Upper lobe of left lung (tissue), 6 donors: ENCODE measurements around the gene NEB. TPM values are rescaled to one million over a fixed set of nuclear protein-coding genes. Genes with fewer than 3 reads are reported as not detected.
"Not testable (repeated sequence)": the region's sequence is repeated elsewhere in the genome, so short reads cannot be mapped to it uniquely, and the experiment has no call there.

ENCODE experiments used
- ATAC-seq, 2 donors: fragments of 200-7000 bp; cut with Tn5 transposase; one replicate each; pipeline ENCODE4 v1.9.1; 2022; ENCODE audit warnings: mild to moderate bottlenecking in 2 of 2, moderate library complexity in 2 of 2; ENCODE audit not compliant: low FRiP score in 2 of 2
- DNase-seq, 2 donors: peaks; one replicate each; pipeline ENCODE4 v3.0.0-alpha.2; 2019 to 2020
- H3K27ac ChIP-seq, 4 donors: fragments of 200-600 bp; sonication (generic); one replicate each; pipeline ENCODE4 v1.5.1; 2016 to 2019
- H3K27me3 ChIP-seq, 4 donors: fragments of 200-600 bp; sonication (generic); one replicate each; pipeline ENCODE4 v1.5.1; 2017 to 2019
- H3K36me3 ChIP-seq, 4 donors: fragments of 200-600 bp; sonication (generic); one replicate each; pipeline ENCODE4 v1.5.1; 2016 to 2019
- H3K4me1 ChIP-seq, 4 donors: fragments of 200-600 bp; sonication (generic); one replicate each; pipeline ENCODE4 v1.5.1; 2018 to 2019
- H3K4me3 ChIP-seq, 4 donors: fragments of 200-600 bp; sonication (generic); one replicate each; pipeline ENCODE4 v1.5.1; 2017 to 2019; ENCODE audit warnings: mild to moderate bottlenecking in 2 of 4, moderate library complexity in 1 of 4
- H3K9me3 ChIP-seq, 4 donors: fragments of 200-600 bp; sonication (generic); one replicate each; pipeline ENCODE4 v1.5.1; 2018 to 2019
- EP300 ChIP-seq, 4 donors: sonication (generic); formaldehyde crosslinking; IDR thresholded peaks; one replicate each; pipeline ENCODE4 v1.5.1; 2017; ENCODE audit warnings: antibody characterized with exemption in 4 of 4, control low read depth in 2 of 4
- POLR2A ChIP-seq, 4 donors: fragments of 450-650 bp; IDR thresholded peaks; one replicate each; pipeline ENCODE4 v1.5.1; 2016 to 2017; ENCODE audit warnings: antibody characterized with exemption in 4 of 4, mild to moderate bottlenecking in 2 of 4
- POLR2AphosphoS5 ChIP-seq, 2 donors: sonication (generic); formaldehyde crosslinking; IDR thresholded peaks; one replicate each; pipeline ENCODE4 v1.5.1; 2017; ENCODE audit warnings: antibody characterized with exemption in 2 of 2
- WGBS, 2 donors: methylation state at CpG; one replicate each; pipeline ENCODE4 v1.1.5; 2017 to 2018; 5-methylcytosine and 5-hydroxymethylcytosine counted together
- total RNA-seq, 6 donors: library from RNA; depleted of rRNA in 4 of 6; stranded (reverse); fragments of >200 nt in 4 of 6; gene quantifications; one replicate each; pipeline versions ENCODE4 v1.1.0 to v1.2.1, GENCODE V29; 2016 to 2021
- TF ChIP-seq, protein P1 (sequence below), 6 experiments: fragments of 450-650 bp in 4 of 6; fragments of 200-600 bp in 2 of 6; sonication (generic) in 2 of 6; IDR thresholded peaks; one replicate each; pipeline ENCODE4 v1.5.1; 2016 to 2019; ENCODE audit warnings: antibody characterized with exemption in 6 of 6
- donor health status: DM: no; HTN: no; CAD: no; lungs with moderate emphysema.
- donor health status: DM: no; HTN: yes; CAD: no; lungs with severe emphysema.

NEB gene
- total RNA-seq, 6 donors from 2014 or later = 0.31 to 6.3 (median 2.0) TPM

DNA sequence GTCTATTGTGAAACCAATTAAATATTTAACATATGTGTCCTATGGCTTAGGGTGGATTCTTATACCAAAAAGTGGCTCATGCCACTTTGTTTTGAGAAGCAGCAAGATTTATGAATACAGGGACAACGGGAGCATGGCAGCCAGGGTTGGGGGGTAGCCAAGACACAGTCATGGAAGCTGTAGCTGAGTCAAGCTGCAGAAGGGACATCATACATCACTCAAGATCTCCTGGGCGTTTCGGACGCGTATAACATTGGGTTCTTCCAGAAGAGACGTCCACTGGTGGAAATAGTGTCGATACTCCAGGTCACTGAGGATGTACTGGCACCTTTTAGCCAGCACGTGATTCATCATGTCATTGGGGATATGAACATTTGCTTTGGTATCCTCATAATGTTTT, 171.9 kb downstream of the NEB start:
- no peak for ATAC-seq
- no peaks in the 10 kb centered on the region for H3K4me1 ChIP-seq
- 90 to 92% methylated on average over 8 of the region's 8 CpGs for WGBS, 2 donors

DNA sequence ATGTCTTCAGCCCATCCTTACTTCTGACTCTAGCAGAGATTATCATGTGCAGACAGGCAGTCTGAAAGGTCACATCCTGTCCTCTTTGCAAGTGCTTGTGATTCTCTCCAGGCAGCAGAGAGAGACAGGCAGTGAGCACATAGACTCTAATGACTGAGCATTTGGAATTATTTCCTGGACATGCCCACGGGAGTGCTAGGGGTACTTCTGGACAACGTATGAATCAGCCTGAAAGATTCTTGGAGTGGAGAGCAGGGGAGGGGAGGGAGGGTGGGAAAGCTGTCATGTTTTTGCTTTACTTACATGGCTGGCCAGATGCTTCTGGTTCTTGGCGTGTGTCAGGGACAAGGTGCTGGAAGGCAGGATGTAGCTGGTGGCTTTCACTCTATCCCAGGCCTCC, 174.0 kb downstream of the NEB start:
- no peaks in the 10 kb centered on the region for H3K36me3 ChIP-seq
- DNase-seq (no peak), ATAC-seq (peak; percentile 53 to 70)
- no peak overlapping the region for H3K27ac ChIP-seq
- TF ChIP-seq EP300 (IDR thresholded peaks at IDR 0.05) = peak in 1 of 4 donors; percentile 6
- TF ChIP-seq, protein P1, sequence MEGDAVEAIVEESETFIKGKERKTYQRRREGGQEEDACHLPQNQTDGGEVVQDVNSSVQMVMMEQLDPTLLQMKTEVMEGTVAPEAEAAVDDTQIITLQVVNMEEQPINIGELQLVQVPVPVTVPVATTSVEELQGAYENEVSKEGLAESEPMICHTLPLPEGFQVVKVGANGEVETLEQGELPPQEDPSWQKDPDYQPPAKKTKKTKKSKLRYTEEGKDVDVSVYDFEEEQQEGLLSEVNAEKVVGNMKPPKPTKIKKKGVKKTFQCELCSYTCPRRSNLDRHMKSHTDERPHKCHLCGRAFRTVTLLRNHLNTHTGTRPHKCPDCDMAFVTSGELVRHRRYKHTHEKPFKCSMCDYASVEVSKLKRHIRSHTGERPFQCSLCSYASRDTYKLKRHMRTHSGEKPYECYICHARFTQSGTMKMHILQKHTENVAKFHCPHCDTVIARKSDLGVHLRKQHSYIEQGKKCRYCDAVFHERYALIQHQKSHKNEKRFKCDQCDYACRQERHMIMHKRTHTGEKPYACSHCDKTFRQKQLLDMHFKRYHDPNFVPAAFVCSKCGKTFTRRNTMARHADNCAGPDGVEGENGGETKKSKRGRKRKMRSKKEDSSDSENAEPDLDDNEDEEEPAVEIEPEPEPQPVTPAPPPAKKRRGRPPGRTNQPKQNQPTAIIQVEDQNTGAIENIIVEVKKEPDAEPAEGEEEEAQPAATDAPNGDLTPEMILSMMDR (IDR thresholded peaks at IDR 0.05) = no peak
- TF ChIP-seq POLR2AphosphoS5 (IDR thresholded peaks at IDR 0.05) = no peak
- no peak overlapping the region for H3K4me3 ChIP-seq
- 34 to 44% methylated on average over 1 to 3 of the region's 3 CpGs for WGBS, 2 donors
- no peaks in the 10 kb centered on the region for H3K4me1 ChIP-seq
- H3K27me3 ChIP-seq = no peaks in the 10 kb centered on the region
- no peaks in the 10 kb centered on the region for H3K9me3 ChIP-seq

More for the DNA sequence above, 171.9 kb downstream of the NEB start:
- no peak overlapping the region for H3K4me3 ChIP-seq
- no peaks in the 10 kb centered on the region for H3K9me3 ChIP-seq
- H3K27me3 ChIP-seq = no peaks in the 10 kb centered on the region
- TF ChIP-seq EP300 (IDR thresholded peaks at IDR 0.05) (no peak), POLR2A (IDR thresholded peaks at IDR 0.05) (no peak), POLR2AphosphoS5 (IDR thresholded peaks at IDR 0.05) (no peak)
- TF ChIP-seq, protein P1 (IDR thresholded peaks at IDR 0.05) = no peak
- H3K36me3 ChIP-seq = no peaks in the 10 kb centered on the region
- no peak for DNase-seq
- no peak overlapping the region for H3K27ac ChIP-seq

DNA sequence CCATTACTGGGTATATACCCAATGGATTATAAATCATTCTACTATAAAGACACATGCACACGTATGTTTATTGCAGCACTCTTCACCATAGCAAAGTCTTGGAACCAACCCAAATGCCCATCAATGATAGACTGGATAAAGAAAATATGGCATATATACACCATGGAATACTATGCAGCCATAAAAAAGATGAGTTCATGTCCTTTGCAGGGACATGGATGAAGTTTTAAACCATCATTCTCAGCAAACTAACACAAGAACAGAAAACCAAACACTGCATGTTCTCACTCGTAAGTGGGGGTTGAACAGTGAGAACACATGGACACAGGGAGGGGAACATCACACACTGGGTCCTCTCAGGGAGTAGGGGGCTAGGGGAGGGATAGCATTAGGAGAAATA, 174.8 kb downstream of the NEB start:
- WGBS, 2 donors = 90 to 95% methylated on average over 2 of the region's 2 CpGs
- H3K27me3 ChIP-seq, H3K9me3 ChIP-seq, ATAC-seq, H3K4me1 ChIP-seq, H3K4me3 ChIP-seq, H3K36me3 ChIP-seq, DNase-seq, H3K27ac ChIP-seq: not testable (repeated sequence)

DNA sequence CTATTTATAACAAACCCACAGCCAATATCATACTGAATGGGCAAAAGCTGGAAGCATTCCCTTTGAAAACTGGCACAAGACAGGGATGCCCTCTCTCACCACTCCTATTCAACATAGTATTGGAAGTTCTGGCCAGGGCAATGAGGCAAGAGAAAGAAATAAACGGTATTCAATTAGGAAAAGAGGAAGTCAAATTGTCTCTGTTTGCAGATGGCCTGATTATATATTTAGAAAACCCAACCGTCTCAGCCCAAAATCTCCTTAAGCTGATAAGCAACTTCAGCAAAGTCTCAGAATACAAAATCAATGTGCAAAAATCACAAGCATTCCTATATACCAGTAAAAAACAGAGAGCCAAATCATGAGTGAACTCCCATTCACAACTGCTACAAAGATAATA, 176.4 kb downstream of the NEB start:
- ATAC-seq, H3K9me3 ChIP-seq, H3K27ac ChIP-seq, H3K36me3 ChIP-seq, H3K4me1 ChIP-seq, H3K27me3 ChIP-seq, H3K4me3 ChIP-seq, DNase-seq: not testable (repeated sequence)
- WGBS, 2 donors = 64 to 68% methylated on average over 2 of the region's 2 CpGs

DNA sequence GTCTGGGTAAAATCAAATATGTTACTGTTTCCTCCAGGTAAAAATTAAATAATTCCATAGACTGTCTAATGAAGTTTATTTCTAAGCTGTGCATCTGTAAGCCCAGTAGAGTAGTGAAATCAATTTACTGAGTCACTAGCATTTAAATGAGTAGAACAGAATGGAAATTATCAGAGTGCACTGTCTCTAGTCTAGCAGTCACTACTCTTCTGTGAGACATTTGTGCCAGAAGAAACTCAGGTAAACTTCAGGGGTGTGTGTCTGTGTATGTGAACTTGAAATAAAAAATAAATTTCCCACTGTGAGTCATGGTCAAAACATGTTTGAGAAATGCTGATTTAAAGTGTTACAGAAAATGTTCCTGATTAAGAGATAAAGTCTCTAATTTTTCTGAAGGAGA, 178.2 kb downstream of the NEB start:
- Histone ChIP-seq H3K27me3 (no peaks in the 10 kb centered on the region), H3K27ac (no peak overlapping the region), H3K4me1 (no peaks in the 10 kb centered on the region), H3K9me3 (no peaks in the 10 kb centered on the region), H3K4me3 (no peak overlapping the region), H3K36me3 (no peaks in the 10 kb centered on the region)
- no peak for DNase-seq
- TF ChIP-seq POLR2A (IDR thresholded peaks at IDR 0.05) (no peak), POLR2AphosphoS5 (IDR thresholded peaks at IDR 0.05) (no peak), EP300 (IDR thresholded peaks at IDR 0.05) (no peak)
- TF ChIP-seq, protein P1 (IDR thresholded peaks at IDR 0.05) = no peak
- no peak for ATAC-seq

DNA sequence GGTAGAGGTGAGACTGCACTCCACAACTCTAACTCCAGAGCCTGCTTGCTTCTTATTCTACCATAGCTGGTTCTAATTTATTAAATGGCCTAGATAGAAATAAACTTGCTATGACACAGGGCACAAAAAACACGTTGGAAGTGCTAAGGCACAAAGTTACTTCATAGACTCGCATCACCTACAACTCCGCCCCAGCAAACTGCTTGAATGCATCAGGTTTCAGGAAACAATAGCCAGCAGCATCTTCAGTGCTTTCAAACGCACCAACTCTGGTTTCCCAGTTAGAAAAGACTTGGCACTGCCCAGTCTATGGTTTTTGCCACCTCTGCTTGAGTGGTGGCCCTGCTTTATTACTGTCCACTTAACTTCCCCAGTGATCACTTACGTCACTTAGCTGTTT, 182.0 kb downstream of the NEB start:
- WGBS, 2 donors = 76 to 82% methylated on average over 5 of the region's 5 CpGs
- Histone ChIP-seq H3K36me3 (no peaks in the 10 kb centered on the region), H3K27me3 (no peaks in the 10 kb centered on the region), H3K4me3 (no peak overlapping the region), H3K27ac (no peak overlapping the region), H3K4me1 (no peaks in the 10 kb centered on the region), H3K9me3 (no peaks in the 10 kb centered on the region)
- ATAC-seq = no peak
- no peak for DNase-seq
- TF ChIP-seq POLR2A (IDR thresholded peaks at IDR 0.05) (no peak), POLR2AphosphoS5 (IDR thresholded peaks at IDR 0.05) (no peak), EP300 (IDR thresholded peaks at IDR 0.05) (no peak)
- TF ChIP-seq, protein P1 (IDR thresholded peaks at IDR 0.05) = no peak
